ENCODE results near the gene SKI.

The SKI gene

GRCh38 chr1:2194319-2194897 lies 33.7 kb upstream of the SKI start, which contains the start of gene FAAP20:
FAAP20 (minus strand) TSS chr1:2194772; CDS start chr1:2194749, 23 bp downstream.
- peak in 47 of 56 donors; percentile 49 to 93 (median 80) for DNase-seq

DNA sequence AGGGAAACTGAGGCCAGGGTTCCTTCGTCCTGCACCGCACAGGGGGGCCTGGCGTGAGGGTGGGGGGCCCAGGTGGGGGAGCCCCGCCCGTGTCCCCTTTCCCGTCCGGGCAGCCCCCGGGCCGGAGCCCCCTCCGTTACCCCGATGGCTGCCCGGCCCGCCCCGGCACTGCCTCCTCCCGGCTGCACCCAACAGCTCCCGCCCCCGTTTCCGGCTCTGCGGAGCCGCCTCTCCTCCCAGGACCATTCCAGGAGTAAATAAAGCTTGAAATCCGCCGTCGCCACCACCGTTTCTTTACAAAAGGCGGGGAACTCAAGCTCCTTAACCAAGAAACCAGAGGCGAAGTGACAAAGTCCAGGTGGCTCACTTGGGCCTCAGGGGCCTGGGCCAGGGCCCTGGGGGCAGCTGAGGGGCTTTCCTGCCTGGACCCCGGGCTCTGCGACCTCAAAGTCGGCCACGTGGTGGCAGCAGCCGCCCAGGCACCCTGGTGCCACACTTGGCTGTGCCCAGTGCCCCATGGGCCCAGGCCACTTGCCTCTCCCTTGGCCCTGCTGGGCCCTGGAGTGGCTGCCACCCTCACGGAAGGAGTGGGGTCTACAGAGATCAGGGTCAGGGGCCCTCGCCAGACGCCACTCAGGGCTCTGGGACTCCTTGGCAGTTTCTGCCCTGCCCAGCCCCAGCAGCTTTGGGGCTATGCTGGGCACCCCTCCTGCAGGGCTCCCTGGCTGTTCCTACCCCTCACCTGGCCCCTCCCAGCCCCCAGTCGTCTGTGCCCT lies 33.0 kb upstream of the SKI start:
- DNase-seq: peak in 54 of 56 donors; percentile 37 to 93 (median 81)

DNA sequence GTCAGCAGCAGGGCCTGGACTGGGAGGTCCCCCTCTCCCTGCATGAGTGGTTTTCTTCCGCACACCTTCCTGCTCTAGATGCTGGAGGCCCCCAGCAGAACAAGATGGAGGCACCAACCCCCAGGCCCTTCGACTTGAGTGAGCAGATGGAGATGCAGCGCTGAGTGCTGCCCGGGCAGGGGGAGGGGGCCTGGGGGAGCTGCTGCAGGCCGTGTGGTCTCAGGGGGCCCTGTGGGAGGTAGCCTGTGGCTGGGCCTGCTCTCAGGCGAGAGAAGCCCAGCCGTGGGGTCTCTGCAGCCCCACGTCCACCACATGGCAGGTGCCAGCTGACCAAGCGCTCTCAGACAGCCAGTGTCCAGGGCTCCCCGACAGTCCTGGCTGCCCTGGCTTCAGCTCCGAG lies 32.3 kb upstream of the SKI start:
- no peak for DNase-seq

GRCh38 chr1:2196901-2197638 lies 31.0 kb upstream of the SKI start:
- DNase-seq: no peak

GRCh38 chr1:2197707-2198165 lies 30.4 kb upstream of the SKI start:
- no peak for DNase-seq

GRCh38 chr1:2198571-2198970 lies 29.5 kb upstream of the SKI start:
- no peak for DNase-seq

GRCh38 chr1:2199042-2199810 lies 28.9 kb upstream of the SKI start:
- peak in 51 of 56 donors; percentile 11 to 82 (median 65) for DNase-seq

DNA sequence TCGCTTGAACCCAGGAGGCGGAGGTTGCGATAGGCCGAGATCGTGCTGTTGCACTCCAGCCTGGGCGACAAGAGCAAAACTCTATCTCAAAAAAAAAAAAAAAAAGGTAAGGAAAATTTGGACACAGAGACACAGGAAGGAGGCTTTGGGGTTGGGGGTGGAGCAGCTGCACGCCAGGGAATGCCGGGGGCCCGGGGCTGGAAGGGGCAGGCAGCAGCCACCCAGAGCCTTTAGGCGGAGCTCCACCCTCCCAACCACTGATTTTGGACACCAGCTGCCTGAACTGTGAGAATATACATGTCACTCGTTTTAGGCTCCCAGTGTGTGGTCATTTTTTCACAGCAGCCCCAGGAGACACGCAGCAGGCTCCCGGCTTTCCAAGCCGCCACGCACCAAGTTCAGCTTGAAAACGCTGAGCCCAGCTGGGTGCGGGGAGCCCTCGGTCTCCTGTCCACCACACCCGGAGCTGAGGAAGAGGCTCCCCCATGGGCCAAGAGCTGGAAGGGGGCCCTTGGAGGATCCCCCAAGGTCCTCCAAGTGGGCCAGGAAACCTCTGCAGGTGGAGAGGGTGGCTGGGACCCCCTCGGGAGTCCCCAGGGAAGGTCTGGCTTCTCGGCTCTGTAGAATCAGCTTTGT lies 27.7 kb upstream of the SKI start:
- no peak for DNase-seq

DNA sequence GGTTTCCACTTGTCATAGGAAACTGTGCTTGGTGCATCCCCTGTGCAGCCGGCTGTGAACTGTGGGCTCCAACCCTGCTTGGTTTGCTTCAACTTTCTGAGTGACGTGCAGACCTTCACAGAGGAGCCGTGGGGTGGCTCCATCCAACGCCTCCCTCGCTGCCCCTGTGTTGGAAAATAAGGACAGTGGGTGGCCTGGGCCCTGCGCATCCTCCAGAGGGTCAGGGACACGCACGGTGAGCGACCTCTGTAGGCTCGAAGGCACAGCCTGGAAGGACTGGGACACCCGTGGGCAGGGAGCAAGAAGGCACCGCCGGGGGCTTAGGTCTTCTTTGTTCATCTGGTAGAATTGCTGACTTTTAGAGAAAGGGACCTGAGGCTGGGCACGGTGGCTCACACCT lies 27.1 kb upstream of the SKI start:
- DNase-seq: no peak

DNA sequence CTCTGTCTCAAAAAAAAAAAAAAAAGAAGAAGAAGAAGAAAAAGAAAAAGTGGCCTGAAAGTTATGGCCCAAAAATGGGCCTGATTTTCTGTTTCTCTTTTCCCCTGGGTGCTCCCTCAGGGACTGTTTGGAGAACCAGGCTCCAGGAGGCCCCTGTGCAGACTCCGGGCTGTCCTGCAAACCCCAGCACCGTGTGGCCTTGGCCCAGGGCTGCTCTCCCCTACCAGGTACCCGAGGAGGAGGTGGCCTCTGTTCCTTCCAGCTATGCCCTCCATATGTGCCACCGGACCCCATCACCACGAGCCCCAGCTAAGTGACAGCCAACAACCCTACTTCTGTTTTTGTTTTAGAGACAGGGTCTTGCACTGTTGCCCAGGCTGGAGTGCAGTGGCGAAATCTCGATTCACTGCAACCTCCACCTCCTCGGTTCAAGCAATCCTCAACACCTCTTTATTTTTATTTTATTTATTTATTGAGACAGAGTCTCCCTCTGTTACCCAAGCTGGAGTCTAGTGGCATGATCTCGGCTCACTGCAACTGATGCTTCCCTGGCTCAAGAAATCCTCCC lies 26.0 kb upstream of the SKI start:
- DNase-seq: no peak

DNA sequence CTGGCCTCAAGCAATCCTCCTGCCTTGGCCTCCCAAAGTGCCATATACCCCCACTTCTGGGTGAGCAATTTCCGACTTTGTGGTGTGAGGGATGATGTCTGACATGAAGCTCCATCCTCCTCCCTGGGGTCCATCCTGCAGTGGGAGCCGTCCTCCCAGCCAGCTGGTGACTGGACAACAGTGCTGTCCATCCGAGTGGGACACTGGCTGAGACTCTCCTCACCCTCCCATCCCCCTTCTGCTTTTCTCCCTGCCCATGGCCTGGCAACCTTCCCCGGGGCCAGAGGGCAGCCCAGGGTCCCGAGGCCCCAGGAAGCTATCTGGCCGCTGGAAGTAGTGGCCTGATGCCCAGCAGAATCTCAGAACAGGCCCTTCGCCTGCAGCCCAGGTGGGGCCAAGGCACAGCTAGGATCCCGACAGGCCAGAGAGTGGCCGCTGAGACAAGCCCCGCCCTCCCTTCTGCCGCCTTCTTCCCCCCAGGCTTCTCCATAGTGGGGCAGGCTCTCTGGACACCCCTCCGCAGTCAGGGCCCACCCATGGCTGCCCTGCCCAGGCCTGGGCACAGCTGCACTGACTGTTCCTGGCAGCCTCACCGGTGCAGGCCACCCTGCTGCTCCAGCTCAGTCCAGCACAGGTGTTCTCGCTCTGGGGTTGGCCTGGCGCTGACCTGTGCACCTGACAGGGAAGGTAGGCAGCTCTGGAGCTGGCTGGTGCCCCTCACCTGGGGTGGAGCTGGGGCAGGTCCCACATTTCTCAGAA lies 25.1 kb upstream of the SKI start:
- no peak for DNase-seq

GRCh38 chr1:2203671-2204414 lies 24.3 kb upstream of the SKI start:
- no peak for DNase-seq

DNA sequence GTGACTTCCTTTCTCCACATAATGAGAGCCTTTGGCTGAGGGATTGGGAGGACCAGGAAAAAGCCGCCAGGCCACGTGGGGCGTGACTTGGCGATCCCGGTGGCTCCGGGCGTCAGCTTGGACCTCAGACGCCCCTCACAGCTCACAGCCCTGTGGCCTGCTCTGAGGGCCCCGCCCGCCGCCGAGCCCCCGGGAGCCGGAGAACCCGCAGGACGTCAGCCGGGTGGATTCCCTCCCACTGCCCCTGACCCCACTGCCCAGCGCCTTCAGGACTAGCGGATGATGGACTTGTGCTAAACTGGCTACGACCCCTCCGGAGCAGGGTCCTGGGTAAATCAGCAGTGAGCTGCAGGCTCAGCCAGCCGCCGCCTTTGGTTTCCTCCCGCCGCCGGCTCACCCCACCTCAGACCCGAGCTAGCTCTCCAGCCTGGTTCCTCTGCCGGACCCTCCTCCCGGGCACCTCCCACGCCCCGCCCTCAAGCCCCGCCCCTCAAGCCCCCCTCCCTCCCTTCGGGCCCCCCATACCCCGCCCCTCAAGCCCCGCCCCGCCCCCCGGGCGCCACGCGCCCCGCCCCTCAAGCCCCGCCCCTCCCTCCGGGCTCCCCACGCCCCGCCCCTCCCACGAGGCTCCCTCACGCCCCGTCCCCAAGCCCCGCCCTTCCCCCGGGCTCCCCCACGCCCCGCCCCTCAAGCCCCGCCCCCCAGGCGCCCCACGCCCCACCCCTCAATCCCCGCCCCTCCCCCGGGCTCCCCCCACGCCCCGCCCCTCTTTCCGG lies 23.5 kb upstream of the SKI start:
- DNase-seq: peak in 41 of 56 donors; percentile 54 to 95 (median 83)

GRCh38 chr1:2205191-2205952 lies 22.7 kb upstream of the SKI start:
- peak in 54 of 56 donors; percentile 53 to 98 (median 91) for DNase-seq

DNA sequence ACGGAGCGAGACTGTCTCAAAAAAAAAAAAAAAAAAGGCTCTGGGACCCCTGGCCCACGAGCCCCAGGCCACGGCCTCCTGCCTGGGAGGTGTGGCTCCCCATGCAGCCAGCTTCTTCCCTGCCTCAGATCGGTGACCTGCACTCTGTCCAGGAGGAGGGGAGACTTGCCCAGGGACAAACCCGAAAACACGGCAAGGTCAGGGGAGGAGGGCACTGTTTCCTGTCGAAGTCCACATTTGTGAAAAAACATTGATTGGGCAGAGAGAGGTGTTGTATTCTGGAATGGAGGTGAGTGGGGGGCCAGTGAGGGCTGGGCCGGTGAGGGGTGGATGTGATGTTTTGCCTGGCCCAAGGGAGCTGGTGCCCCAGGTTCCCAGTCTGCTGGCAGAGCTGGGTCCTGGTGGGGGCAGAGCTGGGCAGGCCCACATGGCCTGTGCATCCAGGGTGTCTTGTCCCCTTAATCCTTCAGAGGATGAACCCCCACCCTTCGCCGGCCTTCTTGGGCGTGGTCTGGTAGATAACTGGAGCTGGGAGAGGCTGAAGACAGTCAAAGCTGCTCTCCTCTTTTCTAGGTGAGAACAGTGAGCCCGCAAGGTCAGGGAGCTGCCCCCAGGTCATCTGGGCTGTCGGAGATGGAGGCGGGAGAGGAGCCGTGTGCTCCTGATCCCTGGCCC lies 21.2 kb upstream of the SKI start:
- DNase-seq: no peak

- DNase-seq: no peak
These were observed 19.5 kb upstream of the SKI start for GRCh38 chr1:2208309-2209239.
